ENCODE data around the gene CTCFL.

DNA sequence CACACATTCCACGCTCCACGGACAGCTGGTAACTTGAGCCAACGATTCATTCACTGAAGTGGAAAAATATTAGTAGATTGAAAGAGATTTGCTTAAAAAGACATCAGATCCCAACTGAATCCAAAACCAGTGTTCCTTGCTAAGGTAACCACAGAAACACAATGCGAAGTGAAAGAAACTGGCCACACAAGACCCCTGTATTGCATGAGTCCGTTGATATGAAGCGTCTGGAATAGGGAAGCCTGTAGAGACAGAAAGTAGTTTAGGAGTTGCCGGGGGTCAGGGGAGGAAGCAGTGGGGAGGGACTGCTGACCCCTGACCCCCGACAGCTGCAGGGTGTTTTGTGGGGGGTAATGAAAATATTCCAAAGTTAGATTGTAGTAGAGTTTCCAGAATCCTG, 46.0 kb upstream of the CTCFL start:
- TF ChIP-seq, protein P1, sequence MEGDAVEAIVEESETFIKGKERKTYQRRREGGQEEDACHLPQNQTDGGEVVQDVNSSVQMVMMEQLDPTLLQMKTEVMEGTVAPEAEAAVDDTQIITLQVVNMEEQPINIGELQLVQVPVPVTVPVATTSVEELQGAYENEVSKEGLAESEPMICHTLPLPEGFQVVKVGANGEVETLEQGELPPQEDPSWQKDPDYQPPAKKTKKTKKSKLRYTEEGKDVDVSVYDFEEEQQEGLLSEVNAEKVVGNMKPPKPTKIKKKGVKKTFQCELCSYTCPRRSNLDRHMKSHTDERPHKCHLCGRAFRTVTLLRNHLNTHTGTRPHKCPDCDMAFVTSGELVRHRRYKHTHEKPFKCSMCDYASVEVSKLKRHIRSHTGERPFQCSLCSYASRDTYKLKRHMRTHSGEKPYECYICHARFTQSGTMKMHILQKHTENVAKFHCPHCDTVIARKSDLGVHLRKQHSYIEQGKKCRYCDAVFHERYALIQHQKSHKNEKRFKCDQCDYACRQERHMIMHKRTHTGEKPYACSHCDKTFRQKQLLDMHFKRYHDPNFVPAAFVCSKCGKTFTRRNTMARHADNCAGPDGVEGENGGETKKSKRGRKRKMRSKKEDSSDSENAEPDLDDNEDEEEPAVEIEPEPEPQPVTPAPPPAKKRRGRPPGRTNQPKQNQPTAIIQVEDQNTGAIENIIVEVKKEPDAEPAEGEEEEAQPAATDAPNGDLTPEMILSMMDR (IDR thresholded peaks at IDR 0.05), result no peak
- TF ChIP-seq POLR2A (IDR thresholded peaks at IDR 0.05), result no peak
